Large intestine (tissue), 3 donors: ENCODE results near the gene DIP2C. TPM values are rescaled to one million over a fixed set of nuclear protein-coding genes. Genes with fewer than 3 reads are reported as not detected.

Experiments
- DNase-seq, 2 donors: peaks; one replicate each; pipeline versions ENCODE4 v3.0.0 to v3.0.0-alpha.2; 2013
- H3K27ac ChIP-seq: one replicate; pipeline ENCODE4 v1.5.1; 2013; ENCODE audit warnings: low read length
- H3K27me3 ChIP-seq: 2 replicates; pipeline ENCODE4 v1.6.1; 2013; ENCODE audit warnings: low read length; ENCODE audit not compliant: control insufficient read depth, insufficient read depth
- H3K36me3 ChIP-seq: 2 replicates; pipeline ENCODE4 v1.6.1; 2013; ENCODE audit warnings: low read length; ENCODE audit not compliant: control insufficient read depth, insufficient read depth
- H3K4me1 ChIP-seq: one replicate; pipeline ENCODE4 v1.6.1; 2013; ENCODE audit warnings: low read length; ENCODE audit not compliant: control insufficient read depth, insufficient read depth
- H3K4me3 ChIP-seq: one replicate; pipeline ENCODE4 v1.5.1; 2013; ENCODE audit warnings: low read length
- H3K9me3 ChIP-seq: one replicate; pipeline ENCODE4 v1.6.1; 2013; ENCODE audit warnings: mild to moderate bottlenecking, low read depth, low read length, moderate library complexity; ENCODE audit not compliant: control insufficient read depth
- WGBS: methylation state at CpG from one replicate; pipeline ENCODE4 v1.1.5; 2013; ENCODE audit warnings: low lambda C conversion rate; ENCODE audit not compliant: insufficient coverage; 5-methylcytosine and 5-hydroxymethylcytosine counted together
- polyA plus RNA-seq: library from polyadenylated mRNA; unstranded; fragments of 120-200 nt; gene quantifications from one replicate; pipeline ENCODE4 v1.2.1, GENCODE V29; 2013

DIP2C gene
- polyA plus RNA-seq, 1 donor: 16.5 TPM

DNA sequence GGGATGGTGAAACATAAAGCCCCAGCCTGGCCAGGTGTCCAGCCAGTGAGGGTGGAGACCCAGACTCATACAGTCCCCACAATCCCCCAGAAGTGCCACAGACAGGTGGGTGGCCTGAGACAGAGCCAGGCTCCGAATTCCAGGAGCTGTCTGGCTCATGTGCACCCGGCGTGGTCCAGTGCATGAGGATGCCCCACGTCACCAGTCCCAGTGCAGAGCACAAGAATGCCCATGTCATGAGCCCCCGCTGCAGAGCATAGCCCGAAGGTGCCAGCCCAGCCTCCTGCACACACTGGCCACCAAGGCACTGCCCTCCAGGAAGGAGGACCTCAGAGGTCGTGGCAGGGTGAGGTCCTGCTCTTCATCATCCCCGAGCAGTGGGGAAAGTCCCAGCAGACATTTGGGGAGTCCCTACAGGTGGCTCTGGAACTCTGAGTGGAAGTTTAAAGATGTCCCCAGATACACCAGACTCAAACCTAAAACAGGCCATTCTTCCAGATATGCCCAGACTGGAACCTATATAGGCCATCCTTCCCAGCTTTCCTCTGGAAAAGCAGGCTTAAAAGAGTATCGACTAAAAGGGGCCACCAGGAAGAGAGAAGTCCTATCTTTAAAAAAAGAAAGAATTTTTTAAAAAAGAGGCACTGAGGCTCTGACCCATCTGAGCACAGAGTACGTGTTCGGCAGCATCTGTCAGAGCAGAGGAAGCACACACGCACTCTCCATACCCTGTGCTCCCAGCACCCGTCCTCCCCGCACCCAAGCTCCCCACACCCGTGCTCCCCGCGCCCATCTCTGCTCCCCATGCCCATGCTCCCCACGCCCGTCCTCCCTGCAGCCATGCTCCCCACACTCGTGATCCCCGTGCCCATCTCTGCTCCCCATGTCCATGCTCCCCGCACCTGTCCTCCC lies 11.5 kb downstream of the DIP2C start:
- Histone ChIP-seq H3K4me3 (no peak overlapping the region), H3K36me3 (peaks cover 3% of the 10 kb centered on the region), H3K27ac (no peak overlapping the region), H3K9me3 (peaks cover 6% of the 10 kb centered on the region), H3K27me3 (no peaks in the 10 kb centered on the region), H3K4me1 (no peaks in the 10 kb centered on the region)
- no peak for DNase-seq
- 100% methylated on average over 1 of the region's 22 CpGs for WGBS

DNA sequence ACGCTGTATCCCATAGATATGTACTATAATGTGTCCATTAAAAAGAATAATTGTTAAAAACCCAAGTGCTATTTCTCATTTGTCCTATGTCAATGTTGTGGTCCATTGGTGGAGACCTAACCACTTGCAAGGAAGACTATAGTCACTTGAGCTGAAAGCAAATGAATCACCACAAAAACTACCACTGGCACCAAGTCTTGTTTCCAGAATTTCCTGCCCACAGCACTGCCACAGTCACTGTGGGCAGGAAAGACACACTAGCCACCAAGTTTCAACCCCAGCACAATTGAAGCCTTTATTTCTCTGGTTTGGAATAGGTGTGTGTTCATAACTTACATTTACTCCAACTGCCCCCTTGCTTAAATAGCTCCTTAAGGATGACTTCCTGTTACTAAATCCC lies 12.4 kb downstream of the DIP2C start:
- no peaks in the 10 kb centered on the region for H3K27me3 ChIP-seq
- WGBS: no CpG with 5 or more reads among the region's 1 CpG
- H3K9me3 ChIP-seq: peaks cover 9% of the 10 kb centered on the region
- no peaks in the 10 kb centered on the region for H3K4me1 ChIP-seq
- DNase-seq: no peak
- no peak overlapping the region for H3K4me3 ChIP-seq
- peaks cover 3% of the 10 kb centered on the region for H3K36me3 ChIP-seq
- H3K27ac ChIP-seq: no peak overlapping the region

DNA sequence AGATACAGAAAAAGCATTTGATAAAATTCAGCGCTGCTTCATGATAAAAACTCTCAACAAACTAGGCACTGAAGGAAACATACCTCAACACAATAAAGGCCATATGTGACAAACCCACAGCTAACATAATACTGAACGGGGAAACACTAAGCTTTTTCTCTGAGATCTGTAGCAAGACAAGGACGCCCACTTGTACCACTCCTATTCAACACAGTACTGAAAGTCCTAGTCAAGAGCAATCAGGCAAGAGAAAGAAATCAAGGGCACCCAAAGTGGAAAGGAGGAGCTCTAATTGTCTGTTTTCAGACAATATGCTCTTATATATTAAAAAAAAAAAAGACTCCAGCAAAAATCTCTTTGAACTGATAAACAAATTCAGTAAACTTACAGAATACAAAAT lies 13.3 kb downstream of the DIP2C start:
- no peak overlapping the region for H3K4me3 ChIP-seq
- 100% methylated on average over 1 of the region's 3 CpGs for WGBS
- H3K27me3 ChIP-seq: no peaks in the 10 kb centered on the region
- no peaks in the 10 kb centered on the region for H3K36me3 ChIP-seq
- H3K9me3 ChIP-seq: peaks cover 12% of the 10 kb centered on the region
- DNase-seq: no peak
- no peaks in the 10 kb centered on the region for H3K4me1 ChIP-seq
- H3K27ac ChIP-seq: no peak overlapping the region

DNA sequence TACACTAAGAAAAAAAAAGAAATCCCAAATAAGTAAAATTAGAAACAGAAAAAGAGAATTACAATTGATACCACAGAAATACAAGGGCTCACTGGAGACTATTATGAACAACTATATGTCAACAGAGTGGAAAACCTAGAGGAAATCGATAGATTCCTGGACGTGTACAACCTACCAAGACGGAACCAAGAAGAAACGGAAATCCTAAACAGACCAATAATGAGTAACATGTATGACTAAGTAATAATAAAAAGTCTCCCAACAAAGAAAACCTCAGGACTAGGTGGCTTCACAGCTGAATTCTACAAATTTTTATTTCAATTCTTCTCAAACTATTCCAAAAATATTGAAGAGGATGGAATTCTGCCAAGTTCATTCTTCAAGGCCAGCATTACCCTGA lies 13.9 kb downstream of the DIP2C start:
- no peak for DNase-seq
- no CpG with 5 or more reads among the region's 4 CpGs for WGBS
- Histone ChIP-seq H3K4me1 (no peaks in the 10 kb centered on the region), H3K36me3 (no peaks in the 10 kb centered on the region), H3K9me3 (peaks cover 12% of the 10 kb centered on the region), H3K27ac (no peak overlapping the region), H3K4me3 (no peak overlapping the region), H3K27me3 (no peaks in the 10 kb centered on the region)

DNA sequence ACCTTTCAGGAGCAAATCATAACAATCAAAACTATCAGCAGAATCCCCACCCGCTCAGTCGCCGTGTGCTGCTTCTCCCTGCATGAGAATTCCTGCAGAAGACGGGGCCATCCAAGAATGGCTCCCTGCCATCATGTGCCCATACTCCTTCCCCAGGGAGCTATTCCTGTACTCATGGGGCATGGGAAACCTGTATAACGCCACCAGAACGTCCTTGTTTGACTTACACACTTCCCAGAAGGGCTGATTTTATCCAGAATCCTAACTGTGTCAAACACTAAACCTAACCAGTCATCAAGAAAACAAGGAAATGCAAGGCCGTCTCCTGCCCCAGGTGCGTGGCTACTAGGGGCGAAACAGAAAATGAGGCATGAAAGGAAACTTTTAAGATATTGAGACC lies 16.0 kb downstream of the DIP2C start:
- peaks cover 12% of the 10 kb centered on the region for H3K9me3 ChIP-seq
- H3K27ac ChIP-seq: no peak overlapping the region
- no peak overlapping the region for H3K4me3 ChIP-seq
- no peaks in the 10 kb centered on the region for H3K36me3 ChIP-seq
- 82% methylated on average over 3 of the region's 9 CpGs for WGBS
- H3K4me1 ChIP-seq: no peaks in the 10 kb centered on the region
- no peak for DNase-seq
- no peaks in the 10 kb centered on the region for H3K27me3 ChIP-seq

DNA sequence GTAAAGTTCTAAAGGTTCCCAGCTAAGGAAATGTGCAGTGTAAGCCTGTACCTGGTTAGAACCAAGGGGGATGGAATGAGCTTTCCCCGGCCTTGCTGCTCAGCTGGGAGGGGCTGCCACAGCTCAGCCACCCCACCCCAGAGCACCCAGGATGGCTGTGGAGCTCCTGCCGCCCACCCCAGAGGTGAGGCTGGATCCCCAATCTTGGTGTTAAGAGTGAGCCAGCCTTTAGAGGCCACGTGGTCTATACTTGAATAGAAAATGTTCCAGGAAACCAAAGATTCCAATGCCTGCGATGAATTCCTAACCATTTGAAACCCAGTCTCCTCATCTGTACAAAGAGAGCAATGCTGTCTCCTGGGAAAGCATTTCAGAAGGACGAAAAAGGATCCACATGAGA lies 16.5 kb downstream of the DIP2C start:
- Histone ChIP-seq H3K4me1 (no peaks in the 10 kb centered on the region), H3K4me3 (no peak overlapping the region), H3K27me3 (no peaks in the 10 kb centered on the region), H3K36me3 (no peaks in the 10 kb centered on the region), H3K27ac (no peak overlapping the region), H3K9me3 (peaks cover 12% of the 10 kb centered on the region)
- no CpG with 5 or more reads among the region's 5 CpGs for WGBS
- no peak for DNase-seq

DNA sequence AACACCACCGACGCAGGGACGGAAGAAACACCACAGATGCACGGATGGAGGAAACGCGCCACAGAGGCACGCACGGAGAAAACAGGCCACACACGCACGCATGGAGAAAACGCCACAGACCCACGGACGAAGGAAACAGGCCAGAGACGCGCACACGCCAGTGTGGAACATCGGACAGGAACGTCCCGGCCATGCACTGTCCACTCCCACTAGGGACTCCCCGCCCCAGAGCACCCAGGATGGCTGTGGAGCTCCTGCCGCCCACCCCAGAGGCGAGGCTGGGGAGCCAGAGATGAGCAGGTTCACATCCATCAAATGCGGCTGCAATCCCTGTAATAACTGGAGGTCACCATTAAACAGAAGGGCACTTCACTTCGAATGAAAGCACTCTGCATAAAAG lies 17.3 kb downstream of the DIP2C start:
- Histone ChIP-seq H3K36me3 (no peaks in the 10 kb centered on the region), H3K4me3 (no peak overlapping the region), H3K27me3 (no peaks in the 10 kb centered on the region), H3K4me1 (no peaks in the 10 kb centered on the region), H3K27ac (no peak overlapping the region), H3K9me3 (peaks cover 15% of the 10 kb centered on the region)
- 100% methylated on average over 1 of the region's 24 CpGs for whole genome bisulfite sequencing
- no peak for DNase-seq

DNA sequence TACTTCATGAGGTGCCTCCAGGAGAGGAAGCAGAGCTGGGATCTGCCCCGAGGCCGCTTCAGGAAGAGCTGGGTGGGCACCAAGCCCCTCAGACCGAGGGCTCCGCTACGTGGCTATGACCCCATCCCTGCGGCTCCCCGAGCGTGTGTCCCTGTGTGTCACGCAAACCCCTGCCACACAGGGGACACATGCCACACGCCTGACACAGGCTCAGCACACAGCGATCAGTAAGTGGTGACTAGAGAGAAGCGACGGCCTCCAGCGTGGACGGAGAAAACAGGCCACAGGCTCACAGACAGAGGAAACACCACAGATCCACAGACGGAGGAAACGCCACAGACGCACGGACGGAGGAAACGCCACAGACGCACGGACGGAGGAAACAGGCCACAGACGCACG lies 18.5 kb downstream of the DIP2C start:
- Histone ChIP-seq H3K9me3 (peaks cover 22% of the 10 kb centered on the region), H3K4me3 (no peak overlapping the region), H3K36me3 (no peaks in the 10 kb centered on the region), H3K27me3 (no peaks in the 10 kb centered on the region), H3K27ac (no peak overlapping the region), H3K4me1 (no peaks in the 10 kb centered on the region)
- DNase-seq: no peak
- 93% methylated on average over 3 of the region's 26 CpGs for WGBS

DNA sequence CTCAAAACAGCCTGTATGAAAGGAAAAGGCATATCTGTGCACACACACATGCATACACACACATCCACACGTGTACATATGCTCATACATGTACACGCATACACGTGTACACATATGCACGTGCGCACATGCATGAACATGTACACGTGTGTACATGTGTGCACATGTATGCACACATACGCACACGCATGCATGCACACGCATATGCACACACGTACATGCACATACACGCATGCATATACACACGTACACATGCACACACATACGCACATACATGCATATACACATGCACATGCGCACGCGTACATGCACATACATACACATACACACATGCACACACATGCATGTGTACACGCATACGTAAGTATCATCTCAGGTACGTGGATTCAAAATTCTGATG lies 19.4 kb downstream of the DIP2C start:
- no peaks in the 10 kb centered on the region for H3K4me1 ChIP-seq
- no CpG with 5 or more reads among the region's 19 CpGs for WGBS
- H3K36me3 ChIP-seq: no peaks in the 10 kb centered on the region
- H3K27me3 ChIP-seq: no peaks in the 10 kb centered on the region
- no peak overlapping the region for H3K4me3 ChIP-seq
- peaks cover 29% of the 10 kb centered on the region for H3K9me3 ChIP-seq
- no peak overlapping the region for H3K27ac ChIP-seq
- DNase-seq: no peak

DNA sequence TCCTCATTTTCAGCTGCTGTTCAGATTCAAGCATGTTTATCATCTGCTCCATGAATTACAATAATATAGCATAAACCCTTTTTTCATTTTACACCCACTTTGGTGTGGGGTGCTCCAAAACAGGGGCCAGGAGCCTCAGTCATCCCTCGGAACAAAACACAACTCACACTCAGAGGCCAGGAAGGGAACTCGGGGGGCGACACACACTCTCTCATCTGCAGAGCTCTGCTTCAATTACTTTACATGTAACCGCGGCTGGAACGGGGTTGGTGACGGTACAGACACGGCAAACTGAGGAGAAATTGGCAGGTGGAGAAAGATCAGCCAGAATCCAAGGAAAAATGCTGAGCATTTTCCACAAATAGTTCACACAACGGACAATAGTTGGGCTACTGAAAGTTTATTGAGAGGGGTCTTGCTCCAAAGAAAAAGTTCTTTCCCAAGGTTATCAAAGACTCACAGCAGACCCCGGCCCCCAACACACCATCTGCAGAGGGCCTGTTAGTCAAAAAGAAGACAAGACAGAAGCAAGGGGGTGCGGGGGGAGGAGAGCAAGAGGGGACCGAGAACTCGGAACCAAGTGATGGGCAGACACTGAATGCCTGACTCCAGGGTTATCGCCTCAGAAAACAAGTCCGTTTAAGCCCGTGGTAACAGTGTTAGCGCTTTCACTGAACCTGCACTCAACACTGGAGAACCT lies 20.5 kb downstream of the DIP2C start:
- Histone ChIP-seq H3K27me3 (no peaks in the 10 kb centered on the region), H3K27ac (no peak overlapping the region), H3K9me3 (peaks cover 23% of the 10 kb centered on the region), H3K4me3 (no peak overlapping the region), H3K36me3 (no peaks in the 10 kb centered on the region), H3K4me1 (no peaks in the 10 kb centered on the region)
- 91% methylated on average over 9 of the region's 17 CpGs for WGBS
- no peak for DNase-seq
